ENCODE results near the gene CERKL.

DNA sequence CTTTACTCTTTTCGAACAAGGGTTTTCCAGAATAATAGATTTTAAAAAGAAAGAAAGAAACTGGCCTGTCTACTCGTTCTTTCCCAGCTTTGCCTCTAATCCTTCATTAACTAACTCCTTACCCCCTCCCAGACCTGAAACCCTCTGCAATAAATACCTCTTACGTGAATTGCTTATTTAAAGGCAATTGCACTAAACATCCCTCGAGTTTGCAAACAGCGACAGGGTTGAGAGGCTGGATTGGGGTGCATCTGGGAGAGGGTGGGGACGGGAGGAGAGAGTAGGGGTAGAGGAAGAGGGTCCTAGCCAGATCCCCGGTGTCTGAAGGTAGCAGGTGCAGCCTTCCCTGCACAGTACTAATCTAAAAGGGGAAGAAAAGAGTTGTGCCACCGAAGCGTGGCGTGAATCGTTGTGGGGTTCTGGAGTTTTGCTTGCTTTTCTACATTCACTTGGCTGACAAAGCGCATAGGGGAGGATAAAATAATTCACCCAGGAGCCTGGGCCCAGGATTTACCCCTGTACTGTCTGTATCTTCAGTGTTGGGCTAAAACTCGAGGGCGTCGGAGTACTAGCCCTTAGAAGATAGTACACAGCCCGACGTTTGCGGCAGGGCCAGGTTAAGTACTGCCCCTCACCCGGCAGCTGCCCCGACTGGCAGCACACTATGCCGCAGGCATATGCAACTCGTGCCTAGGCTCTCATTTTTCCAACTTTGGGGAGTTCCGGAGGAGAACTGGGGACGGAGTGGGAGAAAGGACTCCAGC is 25.3 kb upstream of the CERKL start:
- TF ChIP-seq, protein P1, sequence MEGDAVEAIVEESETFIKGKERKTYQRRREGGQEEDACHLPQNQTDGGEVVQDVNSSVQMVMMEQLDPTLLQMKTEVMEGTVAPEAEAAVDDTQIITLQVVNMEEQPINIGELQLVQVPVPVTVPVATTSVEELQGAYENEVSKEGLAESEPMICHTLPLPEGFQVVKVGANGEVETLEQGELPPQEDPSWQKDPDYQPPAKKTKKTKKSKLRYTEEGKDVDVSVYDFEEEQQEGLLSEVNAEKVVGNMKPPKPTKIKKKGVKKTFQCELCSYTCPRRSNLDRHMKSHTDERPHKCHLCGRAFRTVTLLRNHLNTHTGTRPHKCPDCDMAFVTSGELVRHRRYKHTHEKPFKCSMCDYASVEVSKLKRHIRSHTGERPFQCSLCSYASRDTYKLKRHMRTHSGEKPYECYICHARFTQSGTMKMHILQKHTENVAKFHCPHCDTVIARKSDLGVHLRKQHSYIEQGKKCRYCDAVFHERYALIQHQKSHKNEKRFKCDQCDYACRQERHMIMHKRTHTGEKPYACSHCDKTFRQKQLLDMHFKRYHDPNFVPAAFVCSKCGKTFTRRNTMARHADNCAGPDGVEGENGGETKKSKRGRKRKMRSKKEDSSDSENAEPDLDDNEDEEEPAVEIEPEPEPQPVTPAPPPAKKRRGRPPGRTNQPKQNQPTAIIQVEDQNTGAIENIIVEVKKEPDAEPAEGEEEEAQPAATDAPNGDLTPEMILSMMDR (IDR thresholded peaks at IDR 0.05; ENCODE audit: low read depth, low read length, poor library complexity, severe bottlenecking) = no peak
- no peak for TF ChIP-seq EZH2phosphoT487 (IDR thresholded peaks at IDR 0.05; ENCODE audit: borderline replicate concordance, low read length)
